GM18873 (cell line): ENCODE data around the gene MYL7.
"Not testable (repeated sequence)": the region's sequence is repeated elsewhere in the genome, so short reads cannot be mapped to it uniquely, and the experiment has no call there.

Experiments used
- ATAC-seq: cut with Tn5 transposase; IDR thresholded peaks from one replicate; pipeline ENCODE4 v1.9.1; 2021; ENCODE audit warnings: mild to moderate bottlenecking, moderate library complexity, moderate number of reproducible peaks; ENCODE audit not compliant: unreplicated experiment, low FRiP score

The MYL7 gene

GRCh38 chr7:44138698-44139097 is 2.4 kb downstream of the MYL7 start:
- ATAC-seq: no peak

GRCh38 chr7:44136731-44137130 is 4.4 kb downstream of the MYL7 start:
- ATAC-seq: no peak

GRCh38 chr7:44134943-44135628 is 6.0 kb downstream of the MYL7 start:
- ATAC-seq: no peak

- no peak for ATAC-seq
These were observed 7.8 kb downstream of the MYL7 start for GRCh38 chr7:44133295-44133694.

GRCh38 chr7:44132039-44132438 is 9.1 kb downstream of the MYL7 start:
- ATAC-seq: no peak

GRCh38 chr7:44131173-44132029 is 9.7 kb downstream of the MYL7 start:
- ATAC-seq: no peak

- ATAC-seq: no peak
These were observed 12.2 kb downstream of the MYL7 start for GRCh38 chr7:44128721-44129582.

GRCh38 chr7:44127161-44127560 is 14.0 kb downstream of the MYL7 start:
- no peak for ATAC-seq

- not testable (repeated sequence) for ATAC-seq
These were observed 14.6 kb downstream of the MYL7 start for GRCh38 chr7:44126574-44126973.

- ATAC-seq: no peak
These were observed 16.3 kb downstream of the MYL7 start for GRCh38 chr7:44124822-44125202.

- peak; percentile 91 for ATAC-seq
These were observed 17.7 kb downstream of the MYL7 start, which contains the start of gene POLD2 for GRCh38 chr7:44123190-44124003. TSS of gene POLD2 (minus strand) at chr7:44123548. CDS start at chr7:44122053, 1,495 bp downstream.

GRCh38 chr7:44122529-44122928 is 18.6 kb downstream of the MYL7 start:
- ATAC-seq: no peak

GRCh38 chr7:44121761-44122420 is 19.2 kb downstream of the MYL7 start:
- ATAC-seq: no peak

- ATAC-seq: no peak
These were observed 20.7 kb downstream of the MYL7 start for GRCh38 chr7:44120395-44120794.

GRCh38 chr7:44119829-44120380 is 21.2 kb downstream of the MYL7 start:
- no peak for ATAC-seq

GRCh38 chr7:44117801-44118429 is 23.2 kb downstream of the MYL7 start:
- ATAC-seq: no peak

- ATAC-seq: no peak
These were observed 24.1 kb downstream of the MYL7 start for GRCh38 chr7:44116789-44117666.
